GM12873 (cell line): ENCODE data around the gene OTUB2.

Experiments
- CTCF ChIP-seq: IDR thresholded peaks from 2 replicates; pipeline ENCODE4 v1.5.1; 2012; ENCODE audit warnings: low read depth, mild to moderate bottlenecking, moderate library complexity, low read length, control low read depth; ENCODE audit not compliant: insufficient read depth; ENCODE audit errors: missing control alignments

The OTUB2 gene

GRCh38 chr14:94047581-94047980, 21.4 kb downstream of the OTUB2 start:
- TF ChIP-seq CTCF, result no peak

GRCh38 chr14:94048691-94049624, 22.8 kb downstream of the OTUB2 start:
- no peak for TF ChIP-seq CTCF

DNA sequence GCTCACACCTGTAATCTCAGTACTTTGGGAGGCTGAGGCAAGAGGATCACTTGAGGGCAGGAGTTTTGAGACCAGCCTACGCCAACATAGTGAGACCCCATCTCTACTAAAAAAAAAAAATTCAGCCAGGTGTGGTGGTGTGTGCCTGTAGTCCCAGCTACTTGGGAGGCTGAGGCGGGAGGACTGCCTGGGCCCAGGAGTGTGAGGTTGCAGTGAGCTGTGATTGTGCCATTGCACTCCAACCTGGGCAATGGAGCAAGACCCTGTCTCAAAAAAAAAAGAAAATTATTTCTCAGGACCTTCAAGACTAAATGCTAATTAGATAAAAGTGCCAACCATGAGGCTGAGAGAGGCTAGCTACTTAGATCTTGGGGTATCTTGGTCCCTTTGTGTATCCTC, 23.5 kb downstream of the OTUB2 start:
- TF ChIP-seq CTCF, result no peak

- TF ChIP-seq CTCF, result no peak
These were observed 24.2 kb downstream of the OTUB2 start for GRCh38 chr14:94050231-94050880.

- no peak for TF ChIP-seq CTCF
These were observed 25.0 kb downstream of the OTUB2 start for GRCh38 chr14:94051115-94051514.

- no peak for TF ChIP-seq CTCF
These were observed 25.6 kb downstream of the OTUB2 start for GRCh38 chr14:94051779-94052178.

DNA sequence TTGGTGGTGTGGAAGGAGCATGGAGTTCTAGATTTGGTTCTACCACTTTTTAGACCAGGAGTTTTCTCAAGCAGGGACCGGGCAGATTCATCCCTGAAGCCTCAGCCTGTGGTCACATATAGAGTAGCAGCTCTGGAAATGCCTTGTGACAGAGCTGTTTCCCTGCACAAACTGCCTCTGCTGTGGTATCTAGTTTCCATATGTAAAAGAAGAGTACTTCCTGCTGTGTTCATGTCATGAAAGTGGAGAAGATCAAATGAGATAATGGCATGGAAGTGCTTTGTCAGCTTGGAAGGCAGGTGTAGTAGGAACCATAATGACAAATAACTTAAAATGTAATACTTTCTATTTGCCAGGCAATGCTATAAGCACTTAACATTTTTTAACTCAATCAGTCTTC, 26.1 kb downstream of the OTUB2 start:
- TF ChIP-seq CTCF, result no peak
